ENCODE data around the gene CPEB4.

The CPEB4 gene

DNA sequence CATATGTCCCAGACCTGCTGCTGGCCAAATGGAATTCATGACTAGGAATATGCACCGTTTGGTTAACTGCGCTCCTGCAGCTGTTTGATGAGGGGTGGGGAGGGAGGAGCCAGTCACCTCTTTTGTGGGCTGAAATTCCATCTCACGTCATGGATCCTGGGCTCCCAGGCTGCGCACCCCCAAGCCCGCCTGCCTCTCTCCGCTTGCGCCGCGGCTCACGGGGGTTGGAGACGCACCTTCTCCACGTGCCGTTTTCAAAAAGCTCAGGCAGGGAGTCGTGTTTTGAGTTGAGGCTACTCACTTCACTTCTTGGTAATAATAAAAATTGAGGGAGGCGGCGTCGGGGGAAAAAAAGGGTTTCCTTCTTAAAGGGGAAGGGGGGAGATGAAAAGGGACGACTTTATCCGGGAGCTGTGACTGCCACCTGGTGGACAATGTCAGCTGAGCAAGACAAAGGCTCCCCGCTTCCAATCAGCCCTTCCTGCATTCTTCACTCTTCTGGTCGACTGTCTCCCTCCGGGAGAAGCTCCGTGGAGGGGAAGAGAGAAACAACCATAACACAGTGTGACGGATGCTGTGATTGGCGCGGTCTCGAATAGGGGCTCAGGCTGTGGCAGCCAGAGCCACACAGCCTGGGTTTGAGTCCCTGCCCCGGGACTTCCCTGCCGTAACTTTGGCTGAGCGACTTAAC, 84.9 kb downstream of the CPEB4 start:
- peak; percentile 92 for DNase-seq (ENCODE audit: low read depth, low spot score)

DNA sequence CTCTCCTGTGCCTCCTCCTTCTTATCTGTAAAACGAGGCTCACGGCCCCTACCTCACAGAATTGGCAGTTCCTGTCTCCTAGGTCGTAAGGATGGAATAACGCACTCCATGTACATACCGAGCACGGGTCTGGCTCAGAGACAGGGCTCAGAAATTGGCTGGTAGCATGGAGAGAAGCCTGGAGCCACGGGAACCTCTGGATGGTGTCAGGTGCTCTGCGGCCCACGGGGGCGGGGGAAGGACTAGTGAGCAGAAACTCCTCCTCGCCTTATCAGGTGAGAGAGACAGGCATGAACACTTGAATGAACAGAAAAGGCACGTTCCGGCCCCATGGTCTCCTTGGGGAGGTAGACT, 85.4 kb downstream of the CPEB4 start:
- DNase-seq (ENCODE audit: low read depth, low spot score): no peak

DNA sequence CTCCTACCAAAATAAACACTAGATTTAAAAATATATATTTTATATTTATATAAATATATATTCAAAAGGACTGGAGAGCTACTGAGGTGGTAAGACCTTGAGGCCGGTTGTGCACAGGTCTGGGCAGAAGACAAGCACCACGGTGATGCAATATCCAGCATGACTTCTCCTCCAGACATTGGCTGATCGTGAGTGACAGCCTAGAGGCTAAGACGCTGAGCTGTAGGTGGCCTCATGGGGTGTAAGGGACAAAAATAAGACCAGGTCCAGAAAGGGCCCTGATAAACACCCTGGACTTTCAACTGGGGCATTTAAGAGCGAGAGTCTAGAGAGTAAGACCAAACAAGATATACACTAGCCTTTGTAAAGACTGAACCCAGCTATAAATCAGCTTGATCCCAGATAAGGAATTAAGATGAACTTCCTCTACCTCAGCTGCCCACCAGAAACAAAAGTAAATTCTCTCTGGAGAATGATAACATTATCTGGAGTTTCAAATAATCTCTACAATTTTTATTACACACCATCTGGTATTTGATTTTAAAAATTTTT, 86.6 kb downstream of the CPEB4 start:
- no peak for DNase-seq (ENCODE audit: low read depth, low spot score)

DNA sequence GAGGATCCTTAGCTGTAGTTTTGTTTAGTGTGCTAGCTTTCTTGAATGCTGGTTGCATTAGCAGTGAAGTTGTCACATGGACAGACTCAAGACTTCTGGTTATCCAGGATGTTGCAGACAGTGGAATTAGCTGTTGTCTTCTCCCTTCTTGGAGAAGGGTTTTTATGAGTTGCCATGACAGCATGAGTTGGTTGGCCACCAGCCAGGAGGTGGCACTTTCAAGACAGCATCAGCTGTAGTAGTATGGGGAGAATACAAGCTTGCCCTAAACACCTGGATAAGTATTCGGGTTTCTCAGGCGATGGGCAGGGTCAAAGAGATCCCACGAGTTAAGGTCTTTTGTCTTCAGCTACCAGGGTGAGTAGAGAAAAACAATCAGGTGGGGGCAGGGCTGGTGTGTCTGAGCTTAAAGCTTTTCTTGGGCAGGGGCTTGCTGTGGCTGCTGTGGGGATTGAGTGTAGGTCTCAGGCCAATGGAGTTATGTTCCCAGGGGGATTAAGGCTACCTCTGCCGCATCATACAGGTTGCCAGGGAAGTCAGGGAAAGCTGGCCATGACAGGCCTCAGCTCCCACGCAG, 93.1 kb downstream of the CPEB4 start:
- DNase-seq (ENCODE audit: low read depth, low spot score): no peak

DNA sequence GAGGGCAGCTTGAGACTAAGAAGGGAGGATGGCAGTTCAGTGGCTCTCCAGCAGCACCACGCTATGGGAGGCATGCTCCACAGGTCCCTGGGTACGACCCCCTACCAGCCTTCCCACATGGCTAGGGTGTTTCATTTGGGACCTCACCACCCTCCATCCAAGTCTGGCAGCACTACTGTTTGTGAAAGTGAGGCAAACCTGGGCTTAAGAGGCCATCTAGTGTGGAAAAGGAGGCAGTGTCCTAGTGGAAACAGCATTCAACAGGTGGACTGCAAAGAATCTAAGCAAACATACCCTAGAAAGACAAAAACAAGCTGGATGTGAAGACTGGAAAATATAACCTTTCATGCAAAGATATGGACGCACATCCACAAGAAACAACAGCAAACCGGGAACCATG, 96.1 kb downstream of the CPEB4 start:
- peak; percentile 33 for DNase-seq (ENCODE audit: low read depth, low spot score)

DNA sequence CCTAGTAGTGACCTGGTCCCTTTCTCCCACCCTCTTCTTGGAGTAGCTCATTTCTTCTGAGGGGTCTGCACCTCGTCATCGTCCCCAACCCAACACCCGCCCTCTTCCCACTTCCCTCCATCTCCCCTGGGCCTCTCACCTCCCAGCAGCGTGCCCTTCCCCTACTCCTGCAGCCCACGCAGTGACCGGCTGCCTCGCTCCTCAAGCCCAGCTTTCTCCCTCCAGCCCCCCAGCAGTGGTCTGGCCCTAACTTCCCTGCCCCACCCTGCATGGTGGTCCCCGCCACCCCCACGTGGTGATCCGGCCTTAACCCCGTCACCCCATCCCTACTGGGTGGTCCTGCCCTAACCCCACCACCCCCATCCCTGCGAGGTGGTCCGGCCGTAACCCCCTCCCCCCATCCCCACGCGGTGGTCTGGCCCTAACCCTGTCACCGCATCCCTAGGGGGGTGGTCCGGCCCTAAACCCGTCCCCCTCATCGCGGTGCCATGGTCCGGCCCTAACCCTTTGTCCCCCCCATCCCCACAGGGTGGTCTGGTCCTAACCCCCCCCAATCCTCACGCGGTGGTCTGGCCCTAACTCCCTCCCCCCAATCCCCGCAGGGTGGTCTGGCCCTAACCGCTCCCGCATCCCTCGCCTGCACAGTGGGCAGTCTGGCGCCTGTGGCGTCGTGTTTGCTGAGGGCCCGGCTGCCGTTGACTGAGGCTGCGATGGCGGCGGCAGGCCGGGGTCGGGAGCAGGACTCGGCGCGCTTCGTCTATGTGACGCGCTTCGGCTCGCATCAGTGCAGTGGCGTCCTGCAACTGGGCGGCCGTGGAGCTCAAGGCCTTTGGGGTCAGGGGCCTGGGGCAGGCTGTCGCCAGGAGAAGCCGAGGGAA, 100.6 kb downstream of the CPEB4 start, which contains the start of gene C5orf47:
TSS of gene C5orf47 (plus strand) at position 617 of the 878 bp plus-strand sequence. CDS start at position 711, 94 bp downstream.
- DNase-seq (ENCODE audit: low read depth, low spot score): no peak

DNA sequence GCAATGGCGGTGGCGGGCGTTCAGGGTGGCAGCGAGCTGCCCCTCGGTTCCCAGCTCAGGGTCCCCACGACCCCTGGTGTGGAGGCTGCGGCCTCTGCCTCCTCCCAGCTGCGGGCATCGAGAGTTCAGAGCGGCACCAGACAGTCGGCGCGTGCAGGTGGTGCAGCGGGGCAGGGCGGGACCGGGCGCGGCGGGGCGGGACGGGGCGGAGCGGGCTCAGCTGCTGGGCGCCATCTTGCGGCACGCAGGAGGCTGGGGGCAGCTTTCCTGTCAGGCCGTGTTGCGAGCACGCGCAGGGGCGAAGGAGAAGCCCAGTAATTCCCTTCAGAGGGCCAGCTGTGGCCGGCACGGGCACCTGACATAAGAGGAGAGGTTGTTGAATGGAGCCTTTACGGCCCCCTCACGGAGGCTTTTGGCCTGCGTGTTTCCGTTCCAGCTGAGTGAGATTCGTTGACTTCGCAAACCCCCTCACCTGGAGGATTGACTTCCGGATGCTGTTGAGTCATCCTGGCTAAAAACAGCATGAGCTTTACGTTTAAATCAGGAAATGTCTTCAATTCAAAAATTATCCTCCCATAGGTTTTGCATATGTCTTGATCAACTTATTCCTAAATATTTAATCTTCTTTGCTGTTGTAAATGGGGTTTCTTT, 101.4 kb downstream of the CPEB4 start:
- no peak for DNase-seq (ENCODE audit: low read depth, low spot score)

DNA sequence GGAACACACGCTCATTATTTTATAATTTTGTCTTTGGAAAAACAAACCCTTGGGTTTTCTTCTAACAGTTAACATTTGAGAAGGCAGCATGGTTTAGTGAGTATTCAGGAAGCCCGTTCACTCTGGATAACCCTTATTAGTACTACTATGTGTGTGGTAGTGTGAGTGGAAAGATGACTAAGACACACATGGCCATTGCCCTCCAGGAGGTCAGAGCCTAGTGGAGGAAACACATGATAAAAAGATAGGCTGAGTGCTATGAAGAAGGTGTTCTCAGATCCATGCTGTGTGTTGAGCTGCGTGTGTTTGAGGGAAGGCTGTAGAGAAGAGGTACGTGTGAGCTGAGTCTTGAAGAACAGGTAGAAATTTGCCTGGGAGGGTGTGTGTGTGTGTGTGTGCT, 109.2 kb downstream of the CPEB4 start:
- DNase-seq (ENCODE audit: low read depth, low spot score): no peak

DNA sequence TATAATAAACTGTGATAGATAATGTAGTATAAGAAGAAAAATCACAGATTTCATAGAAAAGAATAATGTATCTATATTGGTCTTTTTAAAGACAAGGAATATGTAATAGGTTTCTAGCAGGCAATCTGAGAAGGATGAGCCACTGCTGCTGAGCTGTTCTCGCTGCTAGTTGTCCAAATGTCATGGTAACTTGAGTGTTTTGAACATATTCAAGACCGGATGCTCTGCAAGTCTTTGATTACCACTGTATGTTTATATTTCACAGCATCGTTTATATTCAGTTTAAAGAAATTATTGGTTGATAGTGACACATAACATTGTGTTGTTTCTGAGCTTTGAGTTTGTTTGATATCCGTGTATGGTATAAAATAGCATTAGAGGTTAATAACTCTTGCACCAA, 110.4 kb downstream of the CPEB4 start:
- no peak for DNase-seq (ENCODE audit: low read depth, low spot score)

DNA sequence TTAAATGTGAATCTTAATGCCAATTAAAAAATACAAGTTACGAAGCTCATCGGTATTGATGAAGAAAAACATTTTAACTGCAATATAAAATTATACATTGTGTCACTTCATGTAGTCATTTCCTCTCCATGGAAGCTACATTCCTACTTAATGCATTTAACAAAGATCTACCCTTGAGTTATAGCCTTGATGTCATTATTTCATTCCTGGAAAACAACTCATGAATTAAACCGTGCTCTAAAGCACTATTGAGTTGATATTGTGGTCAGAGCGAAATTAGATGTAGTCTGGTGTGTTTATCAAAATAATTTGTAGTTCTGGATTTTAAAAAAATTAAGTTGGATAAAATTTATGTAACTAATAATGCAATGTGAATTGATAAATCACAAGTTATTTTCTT, 111.9 kb downstream of the CPEB4 start:
- no peak for DNase-seq (ENCODE audit: low read depth, low spot score)

DNA sequence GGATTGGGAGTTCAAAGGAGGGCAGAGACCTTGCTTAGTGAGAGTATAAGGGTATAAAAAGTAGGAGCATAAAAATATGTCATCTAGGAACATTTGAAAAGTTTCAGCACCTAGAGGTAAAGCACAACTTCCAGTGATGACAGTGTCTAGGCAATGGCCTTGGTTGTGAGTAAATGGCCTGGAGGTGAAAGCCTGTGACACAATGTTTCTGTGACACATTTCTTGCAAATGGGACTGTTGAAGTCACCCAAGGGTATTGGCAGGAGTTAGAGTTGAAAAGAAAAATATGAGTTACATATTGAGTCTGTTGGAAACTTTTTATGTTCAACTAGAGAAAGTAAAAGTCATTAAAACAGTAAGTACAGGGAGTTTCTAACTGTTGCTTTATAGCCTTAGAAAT, 115.6 kb downstream of the CPEB4 start:
- no peak for DNase-seq (ENCODE audit: low read depth, low spot score)

DNA sequence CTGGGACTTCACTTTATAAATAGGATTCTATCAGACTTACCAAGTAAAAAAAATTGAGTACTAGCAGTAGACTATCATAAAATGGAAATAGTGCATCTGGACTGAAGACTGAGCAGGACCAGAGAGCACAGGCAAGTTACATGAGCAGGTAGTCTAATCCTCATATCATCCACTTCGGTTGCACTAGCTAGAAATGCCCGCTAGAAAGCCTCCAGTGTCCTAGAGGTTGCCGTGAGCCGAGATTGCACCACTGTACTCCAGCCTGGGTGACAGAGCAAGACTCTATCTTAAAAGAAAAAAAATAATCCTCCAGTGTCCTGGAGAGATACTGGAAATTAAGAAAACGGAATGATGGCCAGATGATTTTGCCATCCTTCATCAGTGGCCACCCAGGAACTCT, 120.8 kb downstream of the CPEB4 start:
- DNase-seq (ENCODE audit: low read depth, low spot score): no peak

DNA sequence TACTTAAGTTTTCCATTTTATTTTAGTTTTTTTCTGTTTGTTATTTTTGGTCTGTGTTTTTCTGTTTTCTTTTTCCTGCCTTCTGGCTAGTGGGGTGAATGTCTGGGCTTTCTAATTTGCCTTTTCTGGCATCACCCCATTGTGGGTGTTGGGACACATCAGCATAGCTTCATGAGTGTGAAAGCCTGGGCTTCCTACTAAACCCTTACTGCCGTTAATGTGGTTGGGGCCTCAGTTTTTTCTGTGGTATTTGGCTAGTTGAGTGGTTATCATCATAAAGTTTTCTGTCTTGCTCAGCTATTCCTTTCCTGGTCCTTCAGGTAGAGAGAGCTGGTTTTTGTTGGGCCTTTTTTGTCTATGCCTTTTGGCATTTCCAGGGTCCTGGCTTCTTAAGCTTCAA, 122.2 kb downstream of the CPEB4 start:
- DNase-seq (ENCODE audit: low read depth, low spot score): no peak

DNA sequence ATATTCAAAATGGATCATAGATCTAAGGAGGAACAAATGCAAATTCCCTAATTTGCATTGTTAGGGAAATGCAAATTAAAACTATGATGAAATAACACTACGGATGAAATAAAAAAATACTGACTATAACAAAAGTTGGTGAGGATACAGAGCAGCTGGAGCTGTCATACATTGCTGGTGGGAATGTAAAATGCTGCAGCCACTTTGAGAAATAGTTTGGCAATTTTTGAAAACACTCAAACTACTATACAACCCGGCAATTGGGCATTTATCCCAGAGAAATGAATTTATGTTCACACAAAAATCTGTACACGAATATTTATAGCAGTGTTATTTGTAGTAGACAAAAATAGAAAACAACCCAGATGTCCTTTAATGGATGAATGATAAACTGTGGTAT, 123.3 kb downstream of the CPEB4 start:
- DNase-seq (ENCODE audit: low read depth, low spot score): no peak
